Sigmoid colon (tissue), 4 donors: ENCODE measurements around the gene SNX32.

ENCODE experiments used
- POLR2A ChIP-seq, 2 donors: fragments of 450-650 bp; IDR thresholded peaks; one replicate each; pipeline ENCODE4 v1.6.1; 2016; ENCODE audit warnings: antibody characterized with exemption in 2 of 2, mild to moderate bottlenecking in 2 of 2, moderate library complexity in 2 of 2
- POLR2AphosphoS5 ChIP-seq, 4 donors: sonication (generic); formaldehyde crosslinking; IDR thresholded peaks; one replicate each; pipeline ENCODE4 v1.6.1; 2017; ENCODE audit warnings: antibody characterized with exemption in 4 of 4
- TF ChIP-seq, protein P1 (sequence below), 4 experiments: fragments of 450-650 bp in 3 of 4; fragments of 200-600 bp in 1 of 4; IDR thresholded peaks; one replicate each; pipeline ENCODE4 v1.5.1; 2016 to 2019; ENCODE audit warnings: antibody characterized with exemption in 4 of 4, mild to moderate bottlenecking in 3 of 4, moderate library complexity in 2 of 4

- TF ChIP-seq, protein P1, sequence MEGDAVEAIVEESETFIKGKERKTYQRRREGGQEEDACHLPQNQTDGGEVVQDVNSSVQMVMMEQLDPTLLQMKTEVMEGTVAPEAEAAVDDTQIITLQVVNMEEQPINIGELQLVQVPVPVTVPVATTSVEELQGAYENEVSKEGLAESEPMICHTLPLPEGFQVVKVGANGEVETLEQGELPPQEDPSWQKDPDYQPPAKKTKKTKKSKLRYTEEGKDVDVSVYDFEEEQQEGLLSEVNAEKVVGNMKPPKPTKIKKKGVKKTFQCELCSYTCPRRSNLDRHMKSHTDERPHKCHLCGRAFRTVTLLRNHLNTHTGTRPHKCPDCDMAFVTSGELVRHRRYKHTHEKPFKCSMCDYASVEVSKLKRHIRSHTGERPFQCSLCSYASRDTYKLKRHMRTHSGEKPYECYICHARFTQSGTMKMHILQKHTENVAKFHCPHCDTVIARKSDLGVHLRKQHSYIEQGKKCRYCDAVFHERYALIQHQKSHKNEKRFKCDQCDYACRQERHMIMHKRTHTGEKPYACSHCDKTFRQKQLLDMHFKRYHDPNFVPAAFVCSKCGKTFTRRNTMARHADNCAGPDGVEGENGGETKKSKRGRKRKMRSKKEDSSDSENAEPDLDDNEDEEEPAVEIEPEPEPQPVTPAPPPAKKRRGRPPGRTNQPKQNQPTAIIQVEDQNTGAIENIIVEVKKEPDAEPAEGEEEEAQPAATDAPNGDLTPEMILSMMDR (IDR thresholded peaks at IDR 0.05): no peak
- TF ChIP-seq POLR2A (IDR thresholded peaks at IDR 0.05) (peak; percentile 70 to 79), POLR2AphosphoS5 (IDR thresholded peaks at IDR 0.05) (peak; percentile 93 to 98 (median 96))
These were observed 56.8 kb downstream of the SNX32 start, which contains the start of gene CCDC85B for GRCh38 chr11:65890324-65891218.
